ENCODE data around the gene SIX5.

The SIX5 gene

GRCh38 chr19:45768984-45769782 lies at the start of gene SIX5:
Gene SIX5, minus strand, starts transcription at chr19:45769252. Its CDS starts 408 bp downstream, at chr19:45768844.
- peak within 1 kb of the TSS; percentile 77 for H3K4me3 ChIP-seq (ENCODE audit: low read length)
- TF ChIP-seq, protein P1, sequence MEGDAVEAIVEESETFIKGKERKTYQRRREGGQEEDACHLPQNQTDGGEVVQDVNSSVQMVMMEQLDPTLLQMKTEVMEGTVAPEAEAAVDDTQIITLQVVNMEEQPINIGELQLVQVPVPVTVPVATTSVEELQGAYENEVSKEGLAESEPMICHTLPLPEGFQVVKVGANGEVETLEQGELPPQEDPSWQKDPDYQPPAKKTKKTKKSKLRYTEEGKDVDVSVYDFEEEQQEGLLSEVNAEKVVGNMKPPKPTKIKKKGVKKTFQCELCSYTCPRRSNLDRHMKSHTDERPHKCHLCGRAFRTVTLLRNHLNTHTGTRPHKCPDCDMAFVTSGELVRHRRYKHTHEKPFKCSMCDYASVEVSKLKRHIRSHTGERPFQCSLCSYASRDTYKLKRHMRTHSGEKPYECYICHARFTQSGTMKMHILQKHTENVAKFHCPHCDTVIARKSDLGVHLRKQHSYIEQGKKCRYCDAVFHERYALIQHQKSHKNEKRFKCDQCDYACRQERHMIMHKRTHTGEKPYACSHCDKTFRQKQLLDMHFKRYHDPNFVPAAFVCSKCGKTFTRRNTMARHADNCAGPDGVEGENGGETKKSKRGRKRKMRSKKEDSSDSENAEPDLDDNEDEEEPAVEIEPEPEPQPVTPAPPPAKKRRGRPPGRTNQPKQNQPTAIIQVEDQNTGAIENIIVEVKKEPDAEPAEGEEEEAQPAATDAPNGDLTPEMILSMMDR (conservative IDR thresholded peaks at IDR 0.05; ENCODE audit: low read depth, low read length): no peak
- peak; percentile 80 for DNase-seq (ENCODE audit: low read depth)

DNA sequence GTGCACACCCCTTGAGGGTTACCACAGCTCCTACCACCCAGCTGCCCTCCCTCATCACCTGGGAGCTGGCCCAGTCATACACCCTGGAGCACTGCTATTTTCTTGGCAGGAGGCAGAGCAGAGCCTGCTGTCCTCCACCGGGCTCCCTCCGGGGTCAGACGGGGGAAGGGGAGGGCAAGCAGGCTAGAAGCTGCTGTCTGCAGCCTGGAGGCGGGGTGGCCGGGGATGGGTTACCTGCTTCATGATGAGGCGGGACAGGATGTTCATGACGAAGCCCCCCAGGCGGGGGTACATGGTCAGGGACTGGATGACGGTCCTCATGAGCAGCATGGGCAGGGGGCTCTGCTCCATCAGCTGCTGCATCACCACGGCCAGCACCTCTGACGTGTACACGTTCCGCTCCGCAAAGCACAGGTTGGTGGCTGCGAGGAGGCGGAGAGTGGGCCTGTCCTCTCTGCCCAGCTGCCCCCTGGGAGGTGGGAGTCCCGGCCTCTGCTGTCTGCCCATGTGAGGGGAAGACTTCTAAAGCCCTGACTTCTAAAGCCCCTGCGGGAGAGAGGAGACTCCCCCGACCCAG lies 48.8 kb upstream of the SIX5 start:
- DNase-seq (ENCODE audit: low read depth): no peak
- H3K4me3 ChIP-seq (ENCODE audit: low read length): no peak overlapping the region
- TF ChIP-seq, protein P1 (conservative IDR thresholded peaks at IDR 0.05; ENCODE audit: low read depth, low read length): no peak

- no peak overlapping the region for H3K4me3 ChIP-seq (ENCODE audit: low read length)
- DNase-seq (ENCODE audit: low read depth): peak; percentile 58
- TF ChIP-seq, protein P1 (conservative IDR thresholded peaks at IDR 0.05; ENCODE audit: low read depth, low read length): peak; percentile 96
These were observed 48.1 kb upstream of the SIX5 start for GRCh38 chr19:45817010-45817724.

DNA sequence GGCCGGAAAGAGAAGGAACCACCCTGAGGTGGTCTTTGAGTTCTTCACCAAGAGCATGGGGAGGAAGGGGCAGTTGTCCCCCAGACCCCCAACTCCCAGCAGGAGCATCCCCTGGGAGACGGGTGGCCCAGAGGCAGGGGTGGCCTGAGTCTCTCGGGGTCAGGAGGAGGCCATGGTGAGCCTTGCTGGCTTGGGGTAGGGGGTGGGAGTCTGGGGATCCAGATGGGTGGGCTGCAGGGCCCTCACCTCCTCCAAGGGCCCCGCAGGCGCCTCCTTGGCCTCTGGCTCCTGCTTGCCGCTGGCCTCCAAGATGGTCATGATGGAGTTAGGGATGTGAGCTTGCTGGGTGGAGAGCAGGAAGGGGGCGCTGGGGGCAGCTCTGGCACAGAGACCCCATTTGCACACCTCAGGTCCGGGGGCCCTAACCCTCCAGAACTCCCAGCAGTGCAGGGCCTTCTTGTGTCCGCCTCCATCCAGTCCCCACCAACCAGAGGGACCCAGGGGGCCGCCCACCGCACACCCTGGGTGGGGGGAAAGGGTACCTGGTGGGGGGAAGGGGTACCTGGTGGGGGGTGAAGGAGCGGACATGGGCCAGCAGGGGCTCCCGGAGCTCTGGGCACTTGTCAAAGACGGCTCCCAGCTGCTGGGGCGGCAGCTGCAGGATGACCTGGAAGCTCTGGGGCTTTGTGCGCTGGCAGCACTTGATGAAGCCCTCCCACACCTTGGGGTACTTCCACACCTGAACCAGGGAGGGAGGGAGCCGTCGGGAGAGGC lies 47.4 kb upstream of the SIX5 start:
- no peak overlapping the region for H3K4me3 ChIP-seq (ENCODE audit: low read length)
- DNase-seq (ENCODE audit: low read depth): no peak
- TF ChIP-seq, protein P1 (conservative IDR thresholded peaks at IDR 0.05; ENCODE audit: low read depth, low read length): no peak

GRCh38 chr19:45815481-45816216 lies 46.6 kb upstream of the SIX5 start:
- DNase-seq (ENCODE audit: low read depth): no peak
- TF ChIP-seq, protein P1 (conservative IDR thresholded peaks at IDR 0.05; ENCODE audit: low read depth, low read length): no peak
- peak overlapping the region; percentile 42 for H3K4me3 ChIP-seq (ENCODE audit: low read length)

- H3K4me3 ChIP-seq (ENCODE audit: low read length): peak within 1 kb of the TSS; percentile 42
- TF ChIP-seq, protein P1 (conservative IDR thresholded peaks at IDR 0.05; ENCODE audit: low read depth, low read length): no peak
- no peak for DNase-seq (ENCODE audit: low read depth)
These were observed 45.9 kb upstream of the SIX5 start, which contains the start of gene RSPH6A for GRCh38 chr19:45814851-45815480. Gene RSPH6A, minus strand, starts transcription at chr19:45815308. Its CDS starts 132 bp downstream, at chr19:45815176.
